GM19035 (cell line): ENCODE measurements around the gene VCL.
"Not testable (repeated sequence)": the region's sequence is repeated elsewhere in the genome, so short reads cannot be mapped to it uniquely, and the experiment has no call there.

Source experiments
- ATAC-seq: cut with Tn5 transposase; IDR thresholded peaks from one replicate; pipeline ENCODE4 v1.9.1; 2021; ENCODE audit not compliant: unreplicated experiment

The VCL gene

GRCh38 chr10:73971636-73972354 is 26.1 kb upstream of the VCL start:
- ATAC-seq, result no peak

- no peak for ATAC-seq
These were observed 24.5 kb upstream of the VCL start for GRCh38 chr10:73973427-73973826.

- ATAC-seq, result no peak
These were observed 23.5 kb upstream of the VCL start for GRCh38 chr10:73974309-73974946.

GRCh38 chr10:73975388-73975787 is 22.5 kb upstream of the VCL start:
- ATAC-seq, result no peak

GRCh38 chr10:73979141-73979808 is 18.6 kb upstream of the VCL start:
- no peak for ATAC-seq

GRCh38 chr10:73979809-73980433 is 18.0 kb upstream of the VCL start:
- no peak for ATAC-seq

- ATAC-seq, result no peak
These were observed 16.1 kb upstream of the VCL start for GRCh38 chr10:73981812-73982211.

GRCh38 chr10:73983096-73984047 is 14.5 kb upstream of the VCL start:
- no peak for ATAC-seq

- ATAC-seq, result no peak
These were observed 8.2 kb upstream of the VCL start for GRCh38 chr10:73989594-73990150.

- no peak for ATAC-seq
These were observed 6.6 kb upstream of the VCL start for GRCh38 chr10:73991203-73991883.

- ATAC-seq, result no peak
These were observed 6.1 kb upstream of the VCL start for GRCh38 chr10:73991884-73992245.

GRCh38 chr10:73992899-73993788 is 4.8 kb upstream of the VCL start:
- ATAC-seq, result no peak

GRCh38 chr10:73995035-73995358 is 2.9 kb upstream of the VCL start:
- ATAC-seq, result no peak

GRCh38 chr10:73997461-73997786 is 492 bp upstream of the VCL start:
- ATAC-seq, result peak; percentile 67

GRCh38 chr10:73998623-73998928 is 660 bp downstream of the VCL start:
- no peak for ATAC-seq

GRCh38 chr10:73998929-73999691 is 1.2 kb downstream of the VCL start:
- ATAC-seq, result no peak

- ATAC-seq, result no peak
These were observed 1.8 kb downstream of the VCL start for GRCh38 chr10:73999703-74000102.

- ATAC-seq, result not testable (repeated sequence)
These were observed 2.3 kb downstream of the VCL start for GRCh38 chr10:74000244-74000643.
